GM19438 (cell line): ENCODE data around the gene B4GALNT3.
"Not testable (repeated sequence)": the region's sequence is repeated elsewhere in the genome, so short reads cannot be mapped to it uniquely, and the experiment has no call there.

Source experiments
- ATAC-seq: cut with Tn5 transposase; IDR thresholded peaks from one replicate; pipeline ENCODE4 v1.9.1; 2021; ENCODE audit warnings: low read depth; ENCODE audit not compliant: unreplicated experiment

The B4GALNT3 gene

DNA sequence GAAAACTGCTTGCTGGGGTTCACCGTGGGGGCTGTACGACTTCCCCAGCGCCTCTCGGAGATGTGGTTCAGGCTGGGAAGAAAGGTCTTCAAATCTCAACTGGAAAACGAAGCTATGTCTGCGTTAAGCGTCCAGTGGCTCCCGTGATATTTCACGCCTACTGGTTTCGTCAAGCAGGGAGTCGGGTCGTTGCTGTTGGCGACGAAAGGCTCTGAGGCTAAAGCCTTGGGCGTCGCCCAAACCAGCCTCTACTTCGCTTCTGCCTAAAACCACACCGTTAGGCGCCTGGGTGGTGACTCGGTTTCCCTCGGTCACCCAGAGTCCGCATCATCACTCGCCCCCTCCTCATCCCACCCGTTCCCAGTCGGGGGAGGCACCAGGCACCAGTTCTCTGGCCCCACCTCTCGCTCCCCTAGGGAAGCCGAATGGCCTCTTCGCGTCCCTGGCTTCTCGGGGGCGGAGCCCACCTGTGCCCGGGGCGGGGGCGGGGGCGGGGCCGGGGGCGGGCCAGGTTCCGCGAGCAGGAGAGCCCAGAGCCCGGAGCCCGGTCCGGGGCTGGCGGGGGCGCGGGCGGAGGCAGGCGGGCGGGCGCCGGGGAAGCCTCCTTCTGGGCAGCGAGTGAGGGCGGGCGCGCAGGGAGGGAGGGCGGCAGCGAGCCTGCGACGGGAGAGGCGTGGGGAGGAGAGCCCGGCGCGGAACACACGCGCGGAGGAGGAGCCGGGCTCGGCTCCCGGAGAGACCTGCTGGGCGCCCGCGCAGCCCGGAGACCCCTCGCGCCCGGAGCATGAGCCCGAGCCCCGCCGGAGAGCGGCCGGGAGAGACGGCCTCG lies at the start of gene B4GALNT3:
B4GALNT3 (plus strand) TSS at position 510 of the 829 bp plus-strand sequence. CDS start 438 bp downstream, outside the sequence.
- ATAC-seq, result no peak

- ATAC-seq, result no peak
Observed at GRCh38 chr12:414859-415258, 44.9 kb upstream of the B4GALNT3 start.

DNA sequence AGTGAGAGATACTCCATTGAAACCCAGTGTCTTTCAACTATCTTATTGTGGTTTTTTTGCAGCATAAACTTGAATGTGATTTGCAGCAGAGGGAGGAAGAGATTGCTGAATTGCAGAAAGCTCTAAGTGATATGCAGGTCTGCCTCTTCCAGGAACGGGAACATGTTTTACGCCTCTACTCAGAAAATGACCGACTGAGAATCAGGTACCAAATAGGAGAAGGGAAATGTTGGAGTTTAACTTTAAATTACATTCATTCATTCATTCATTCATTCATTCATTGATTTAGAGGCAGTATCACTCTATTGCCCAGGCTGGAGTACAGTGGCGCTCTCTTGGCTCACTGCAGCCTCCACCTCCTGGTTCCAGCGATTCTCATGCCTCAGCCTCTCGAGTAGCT lies 41.3 kb upstream of the B4GALNT3 start:
- no peak for ATAC-seq

- ATAC-seq, result no peak
Observed at GRCh38 chr12:422526-422925, 37.2 kb upstream of the B4GALNT3 start.

- not testable (repeated sequence) for ATAC-seq
Observed at GRCh38 chr12:435737-436136, 24.0 kb upstream of the B4GALNT3 start.

GRCh38 chr12:442235-442884 lies 17.4 kb upstream of the B4GALNT3 start:
- no peak for ATAC-seq

DNA sequence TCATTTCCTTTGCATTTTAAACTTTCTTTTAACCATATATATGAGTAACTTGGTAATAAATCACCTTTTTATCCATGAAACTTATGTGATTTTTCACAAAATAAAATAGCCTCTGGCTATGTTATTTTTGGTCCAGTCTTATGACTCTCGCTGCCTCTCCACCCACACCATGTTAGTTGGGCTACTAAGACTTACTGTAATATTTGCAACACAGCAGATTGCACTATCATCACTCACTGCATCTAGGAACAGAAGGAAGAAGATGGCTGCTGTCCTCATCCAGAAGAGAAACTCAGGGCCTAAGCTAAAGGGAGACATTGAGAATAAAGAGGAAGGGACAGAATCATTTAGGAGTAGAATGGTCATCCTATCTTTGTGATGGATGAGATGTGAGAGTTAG lies 12.6 kb upstream of the B4GALNT3 start:
- no peak for ATAC-seq

DNA sequence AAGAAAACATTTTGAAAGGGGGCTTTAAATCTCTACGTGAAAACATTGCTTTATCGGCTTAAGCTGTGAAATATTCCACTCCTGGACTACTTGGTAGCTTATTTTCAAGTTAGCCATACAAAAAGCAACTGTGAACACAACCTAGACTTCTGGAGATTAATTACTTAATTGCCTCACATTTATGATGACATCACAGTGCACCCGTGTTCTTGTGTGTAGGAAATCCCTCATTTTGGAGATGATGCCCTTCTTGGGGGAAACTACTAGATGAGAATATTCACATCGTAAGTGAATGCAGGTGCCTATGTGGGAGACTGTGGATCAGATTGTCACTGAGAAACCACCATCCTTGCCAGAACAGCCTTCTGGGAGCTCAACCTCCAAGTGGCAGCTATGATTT lies 10.5 kb upstream of the B4GALNT3 start:
- ATAC-seq, result no peak

GRCh38 chr12:450438-450837 lies 9.3 kb upstream of the B4GALNT3 start:
- ATAC-seq, result no peak

DNA sequence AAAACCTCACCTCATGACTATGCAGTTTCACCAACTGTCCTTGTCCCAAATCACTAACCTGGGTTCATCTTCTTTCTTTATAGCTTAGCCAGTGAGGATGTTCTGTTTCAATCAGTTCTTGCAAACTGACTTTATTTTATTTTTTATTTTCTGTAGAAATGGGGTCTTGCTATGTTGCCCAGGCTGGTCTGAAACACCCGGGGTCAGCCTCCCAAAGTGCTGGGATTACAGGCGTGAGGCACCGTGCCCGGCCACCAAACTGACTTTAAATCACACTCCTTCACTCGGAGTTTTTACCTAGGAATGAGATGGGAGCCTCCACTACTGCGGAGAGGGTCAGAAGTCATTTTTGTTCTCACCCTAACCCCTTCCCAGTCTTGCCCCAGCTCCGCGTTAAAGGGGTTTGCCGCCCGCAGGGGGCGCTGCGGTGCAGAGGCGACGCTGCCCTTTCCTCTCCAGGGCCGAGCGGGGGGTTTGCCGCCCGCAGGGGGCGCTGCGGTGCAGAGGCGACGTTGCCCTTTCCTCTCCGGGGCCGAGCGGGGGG lies 7.0 kb upstream of the B4GALNT3 start:
- no peak for ATAC-seq

DNA sequence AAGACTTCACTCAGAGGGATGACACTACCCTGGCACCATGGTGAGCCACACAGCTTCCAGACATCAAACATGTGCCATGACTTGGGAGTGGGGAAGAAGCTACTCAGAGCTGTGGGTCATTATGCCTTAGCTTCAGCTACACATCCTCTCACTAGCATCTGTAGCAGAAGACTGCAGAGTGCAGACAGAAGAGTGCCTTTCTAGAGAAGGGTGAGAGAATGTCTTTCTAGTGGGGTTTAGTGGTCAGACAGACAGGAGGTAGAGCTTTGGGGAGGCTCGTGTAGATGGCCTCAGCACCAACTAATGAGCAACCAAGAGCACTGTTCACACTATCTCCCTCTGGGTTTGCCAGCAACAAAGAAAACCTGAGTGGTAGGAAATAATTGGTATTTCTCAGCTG lies 4.9 kb upstream of the B4GALNT3 start:
- ATAC-seq, result no peak

DNA sequence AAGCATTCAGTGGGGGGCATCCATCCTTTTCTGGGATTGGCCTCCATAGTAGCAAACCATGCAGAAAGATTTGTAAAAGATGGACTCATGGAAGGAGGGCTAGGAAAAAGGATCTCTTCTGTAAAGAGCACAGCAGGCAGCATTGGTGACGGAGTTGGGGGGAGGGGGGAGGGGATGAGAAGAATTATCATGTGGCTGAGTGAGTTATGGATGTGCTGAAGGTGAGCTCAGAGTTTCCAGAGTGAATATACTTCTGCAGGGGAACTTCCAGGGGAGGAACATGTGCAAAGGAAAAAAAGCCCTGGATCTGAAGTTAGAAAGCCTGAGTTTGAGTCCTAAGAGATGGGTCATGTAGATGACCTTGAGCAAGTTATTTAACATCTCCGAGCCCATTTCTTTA lies 3.9 kb upstream of the B4GALNT3 start:
- ATAC-seq, result no peak

GRCh38 chr12:457676-458075 lies 2.1 kb upstream of the B4GALNT3 start:
- ATAC-seq, result no peak

DNA sequence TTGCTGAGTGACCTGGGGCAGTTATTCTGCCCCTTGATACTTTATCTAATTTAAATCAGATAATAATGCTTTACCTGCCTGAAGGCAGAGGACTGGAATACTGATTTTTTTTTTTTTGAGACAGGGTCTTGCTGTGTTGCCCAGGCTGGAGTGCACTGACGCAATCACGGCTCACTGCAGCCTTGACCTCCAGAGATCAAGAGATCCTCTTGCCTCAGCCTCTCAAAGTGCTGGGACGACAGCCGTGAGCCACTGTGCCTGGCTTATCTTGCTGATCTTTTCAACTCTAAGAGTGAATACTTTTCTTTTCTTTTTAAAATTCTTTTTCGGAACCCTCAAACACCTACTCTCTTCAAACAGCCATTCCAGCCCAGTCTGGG lies 699 bp upstream of the B4GALNT3 start:
- ATAC-seq, result no peak

GRCh38 chr12:460261-461230 lies 807 bp downstream of the B4GALNT3 start:
- no peak for ATAC-seq

DNA sequence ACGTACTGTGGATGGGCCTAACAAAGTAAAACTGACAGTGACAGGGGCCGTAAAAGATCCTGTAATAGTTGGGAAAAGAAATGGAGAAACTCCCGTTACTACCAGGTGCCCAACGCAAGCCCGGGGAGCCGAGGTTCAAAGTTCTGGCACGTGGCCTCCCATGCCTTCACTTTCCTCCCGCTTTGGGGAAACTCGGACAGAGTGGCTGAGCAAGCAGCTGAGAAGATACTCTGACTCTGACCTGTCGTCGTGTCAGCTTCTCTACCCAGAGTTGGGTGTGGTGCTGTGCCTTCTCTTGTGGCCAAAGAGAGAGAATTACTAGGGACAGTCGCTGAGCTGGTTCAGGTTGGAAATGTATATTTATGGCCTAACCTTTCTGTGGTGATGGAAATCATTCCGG lies 1.7 kb downstream of the B4GALNT3 start:
- no peak for ATAC-seq

GRCh38 chr12:462936-463705 lies 3.4 kb downstream of the B4GALNT3 start:
- ATAC-seq, result no peak

DNA sequence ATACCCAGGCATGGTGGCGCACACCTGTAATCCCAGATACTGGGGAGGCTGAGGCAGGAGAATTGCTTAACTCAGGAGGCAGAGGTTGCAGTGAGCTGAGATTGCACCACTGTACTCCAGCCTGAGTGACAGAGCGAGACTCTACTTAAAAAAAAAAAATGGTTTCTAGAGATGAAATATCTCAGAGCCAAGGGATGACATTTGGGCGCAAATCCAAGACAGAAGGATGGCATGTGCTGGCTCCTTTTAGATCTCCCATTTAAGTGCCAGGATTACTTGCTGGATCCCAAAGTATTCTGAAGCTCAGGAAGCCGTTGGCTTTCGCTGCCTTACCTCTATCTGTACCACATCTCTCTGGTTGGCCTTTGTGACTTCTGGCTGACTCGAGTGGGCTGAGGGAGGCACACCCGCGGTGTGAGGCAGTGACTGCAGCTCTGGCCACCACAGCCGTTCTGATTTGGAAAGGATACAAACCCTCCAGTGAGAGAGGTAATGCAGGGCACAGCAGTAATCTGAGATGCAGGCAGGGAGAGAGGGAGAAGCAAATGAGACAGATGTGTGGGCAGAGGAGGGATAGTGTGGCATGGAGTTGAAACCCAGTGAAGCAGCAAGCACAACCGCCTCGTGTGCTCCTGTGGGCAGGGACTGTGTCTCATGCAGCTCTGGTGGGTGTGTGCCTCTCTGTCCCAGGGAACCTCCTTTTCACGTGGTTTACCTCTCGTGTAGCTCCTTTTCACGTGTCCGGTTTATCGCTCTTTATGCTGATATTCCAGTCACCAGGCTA lies 4.9 kb downstream of the B4GALNT3 start:
- ATAC-seq, result no peak

DNA sequence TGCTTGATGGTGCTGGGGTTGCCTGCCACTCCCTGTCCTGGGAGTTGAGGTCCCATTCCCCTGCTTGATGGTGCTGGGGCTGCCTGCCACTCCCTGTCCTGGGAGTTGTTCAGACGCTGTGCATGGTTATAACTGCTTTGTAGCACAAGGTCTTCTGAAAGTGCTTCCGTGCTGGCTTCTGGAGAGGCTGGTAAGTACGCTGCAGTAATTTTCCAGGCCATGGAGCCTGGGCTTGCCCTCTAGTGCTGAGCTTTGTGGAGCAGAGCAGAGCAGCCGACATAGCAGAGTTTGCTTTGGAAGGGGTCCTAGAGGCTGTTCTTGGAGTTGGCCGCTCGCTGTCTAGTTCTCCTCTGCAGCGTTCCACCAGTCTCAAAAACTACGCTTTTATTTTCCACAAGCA lies 6.3 kb downstream of the B4GALNT3 start:
- ATAC-seq, result no peak
